Measurements from ENCODE around the gene CEP152. TPM values are rescaled to one million over a fixed set of nuclear protein-coding genes. Genes with fewer than 3 reads are reported as not detected.

Gene CEP152
- polyA plus RNA-seq, 3 donors, result 1.0 to 3.8 (median 1.4) TPM

- H3K36me3 Mint-ChIP-seq, result peaks cover 66 to 76% of the 10 kb centered on the region in 2 donors
- Histone ChIP-seq H3K4me1 (ENCODE audit: control insufficient read depth in 1 of 2, insufficient read depth in 2 of 2, low read length in 2 of 2) (no peaks in the 10 kb centered on the region), H3K9me3 (replicated peaks in 1 of 2; ENCODE audit: control insufficient read depth in 1 of 2, insufficient read depth in 1 of 2, low read length in 2 of 2) (peaks cover 8 to 9% of the 10 kb centered on the region in 2 donors), H3K9ac (ENCODE audit: insufficient read depth, low read length, poor library complexity, severe bottlenecking) (no peak overlapping the region), H3K79me2 (ENCODE audit: insufficient read depth, low read length) (no peaks in the 10 kb centered on the region), H3K4me2 (replicated peaks; ENCODE audit: extremely low read depth, low read length, poor library complexity, severe bottlenecking) (no peak overlapping the region), H3K36me3 (replicated peaks in 1 of 2; ENCODE audit: control insufficient read depth in 1 of 2, insufficient read depth in 2 of 2, low read length in 2 of 2) (peaks cover 40 to 67% of the 10 kb centered on the region in 2 donors), H3K27ac (ENCODE audit: low read depth in 1 of 2, low read length in 2 of 2) (no peak overlapping the region), H3K4me3 (replicated peaks in 1 of 3; ENCODE audit: low read depth in 2 of 3, low read length in 3 of 3) (no peak overlapping the region), H4K20me1 (ENCODE audit: insufficient read depth, low read length) (no peaks in the 10 kb centered on the region), H2AFZ (ENCODE audit: insufficient read depth, low read depth, low read length, poor library complexity, severe bottlenecking) (no peak overlapping the region), H3K27me3 (ENCODE audit: control insufficient read depth in 2 of 2, insufficient read depth in 2 of 2, low read length in 2 of 2) (no peaks in the 10 kb centered on the region)
- H3K4me3 Mint-ChIP-seq, result no peak overlapping the region
- peaks cover 6 to 28% (median 23%) of the 10 kb centered on the region in 7 donors for H3K9me3 Mint-ChIP-seq
- no CpG with 5 or more reads among the region's 1 CpG for WGBS (ENCODE audit: insufficient coverage)
- H3K27me3 Mint-ChIP-seq (ENCODE audit: low read depth in 3 of 3), result no peaks in the 10 kb centered on the region
- intact Hi-C loops (cut with micrococcal nuclease), result no loop called here
- no peaks in the 10 kb centered on the region for H3K4me1 Mint-ChIP-seq
- no peak overlapping the region for H3K27ac Mint-ChIP-seq
- TF ChIP-seq CTCF (IDR thresholded peaks at IDR 0.05), result no peak
- DNase-seq, result no peak
Observed at GRCh38 chr15:48733615-48734014, 77.3 kb downstream of the CEP152 start.

- H3K9me3 Mint-ChIP-seq, result peaks cover 4 to 21% (median 17%) of the 10 kb centered on the region in 7 donors
- Histone ChIP-seq H3K4me3 (replicated peaks in 1 of 3; ENCODE audit: low read depth in 2 of 3, low read length in 3 of 3) (no peak overlapping the region), H4K20me1 (ENCODE audit: insufficient read depth, low read length) (no peaks in the 10 kb centered on the region), H3K9me3 (replicated peaks in 1 of 2; ENCODE audit: control insufficient read depth in 1 of 2, insufficient read depth in 1 of 2, low read length in 2 of 2) (peaks cover 6 to 9% of the 10 kb centered on the region in 2 donors), H3K27ac (ENCODE audit: low read depth in 1 of 2, low read length in 2 of 2) (no peak overlapping the region), H3K27me3 (ENCODE audit: control insufficient read depth in 2 of 2, insufficient read depth in 2 of 2, low read length in 2 of 2) (no peaks in the 10 kb centered on the region), H3K36me3 (replicated peaks in 1 of 2; ENCODE audit: control insufficient read depth in 1 of 2, insufficient read depth in 2 of 2, low read length in 2 of 2) (peaks cover 29 to 46% of the 10 kb centered on the region in 2 donors), H3K79me2 (ENCODE audit: insufficient read depth, low read length) (no peaks in the 10 kb centered on the region), H2AFZ (ENCODE audit: insufficient read depth, low read depth, low read length, poor library complexity, severe bottlenecking) (no peak overlapping the region), H3K9ac (ENCODE audit: insufficient read depth, low read length, poor library complexity, severe bottlenecking) (no peak overlapping the region), H3K4me1 (ENCODE audit: control insufficient read depth in 1 of 2, insufficient read depth in 2 of 2, low read length in 2 of 2) (no peaks in the 10 kb centered on the region), H3K4me2 (replicated peaks; ENCODE audit: extremely low read depth, low read length, poor library complexity, severe bottlenecking) (no peak overlapping the region)
- no peak for TF ChIP-seq CTCF (IDR thresholded peaks at IDR 0.05)
- no CpG with 5 or more reads among the region's 1 CpG for WGBS (ENCODE audit: insufficient coverage)
- no peak for DNase-seq
- H3K4me1 Mint-ChIP-seq, result no peaks in the 10 kb centered on the region
- intact Hi-C loops (cut with micrococcal nuclease), result no loop called here
- peaks cover 61 to 73% of the 10 kb centered on the region in 2 donors for H3K36me3 Mint-ChIP-seq
- no peaks in the 10 kb centered on the region for H3K27me3 Mint-ChIP-seq (ENCODE audit: low read depth in 3 of 3)
- H3K27ac Mint-ChIP-seq, result peak overlapping the region in 1 of 7 donors; percentile 30
- H3K4me3 Mint-ChIP-seq, result no peak overlapping the region
Observed at GRCh38 chr15:48730506-48730905, 80.4 kb downstream of the CEP152 start.
